RWPE2 (cell line): Measurements from ENCODE around the gene SGF29.

Experiments
- ATAC-seq: fragments of 200-7000 bp; cut with Tn5 transposase; 3 replicates; pipeline ENCODE4 v1.9.1; 2021; ENCODE audit warnings: low read depth
- DNase-seq: peaks from one replicate; pipeline ENCODE4 v3.0.0-alpha.2; 2020; ENCODE audit warnings: low spot score
- H3K27ac ChIP-seq: fragments of 450-650 bp; 2 replicates; pipeline ENCODE4 v1.5.1; 2017; ENCODE audit warnings: mild to moderate bottlenecking; ENCODE audit not compliant: poor library complexity, severe bottlenecking
- H3K27me3 ChIP-seq: fragments of 250-450 bp; sonication (Bioruptor Pico); 2 replicates; pipeline ENCODE4 v1.5.1; 2021; ENCODE audit warnings: mild to moderate bottlenecking, moderate library complexity; ENCODE audit not compliant: insufficient read depth, poor library complexity, severe bottlenecking
- H3K36me3 ChIP-seq: fragments of 250-450 bp; sonication (Bioruptor Pico); 2 replicates; pipeline ENCODE4 v1.5.1; 2020; ENCODE audit warnings: low read depth, mild to moderate bottlenecking, moderate library complexity
- H3K4me1 ChIP-seq: fragments of 250-450 bp; sonication (Bioruptor Pico); 2 replicates; pipeline ENCODE4 v1.5.1; 2021; ENCODE audit warnings: mild to moderate bottlenecking, moderate library complexity; ENCODE audit not compliant: insufficient read depth, poor library complexity, severe bottlenecking
- H3K4me3 ChIP-seq: fragments of 250-450 bp; sonication (Bioruptor Pico); 2 replicates; pipeline ENCODE4 v1.5.1; 2021; ENCODE audit warnings: mild to moderate bottlenecking, moderate library complexity; ENCODE audit not compliant: severe bottlenecking
- H3K9me3 ChIP-seq: fragments of 250-450 bp; sonication (Bioruptor Pico); 2 replicates; pipeline ENCODE4 v1.5.1; 2021; ENCODE audit warnings: mild to moderate bottlenecking, moderate library complexity; ENCODE audit not compliant: severe bottlenecking
- CTCF ChIP-seq: fragments of 450-650 bp; IDR thresholded peaks from one replicate; pipeline ENCODE4 v1.5.1; 2017; ENCODE audit warnings: mild to moderate bottlenecking, moderate library complexity; ENCODE audit not compliant: poor library complexity, severe bottlenecking

The SGF29 gene

GRCh38 chr16:28527985-28528384, 25.7 kb upstream of the SGF29 start:
- TF ChIP-seq CTCF = no peak
- no peaks in the 10 kb centered on the region for H3K9me3 ChIP-seq
- no peaks in the 10 kb centered on the region for H3K27me3 ChIP-seq
- H3K4me1 ChIP-seq = no peaks in the 10 kb centered on the region
- no peak for DNase-seq
- no peaks in the 10 kb centered on the region for H3K36me3 ChIP-seq
- H3K4me3 ChIP-seq = no peak overlapping the region
- ATAC-seq = no peak
- H3K27ac ChIP-seq = no peak overlapping the region

DNA sequence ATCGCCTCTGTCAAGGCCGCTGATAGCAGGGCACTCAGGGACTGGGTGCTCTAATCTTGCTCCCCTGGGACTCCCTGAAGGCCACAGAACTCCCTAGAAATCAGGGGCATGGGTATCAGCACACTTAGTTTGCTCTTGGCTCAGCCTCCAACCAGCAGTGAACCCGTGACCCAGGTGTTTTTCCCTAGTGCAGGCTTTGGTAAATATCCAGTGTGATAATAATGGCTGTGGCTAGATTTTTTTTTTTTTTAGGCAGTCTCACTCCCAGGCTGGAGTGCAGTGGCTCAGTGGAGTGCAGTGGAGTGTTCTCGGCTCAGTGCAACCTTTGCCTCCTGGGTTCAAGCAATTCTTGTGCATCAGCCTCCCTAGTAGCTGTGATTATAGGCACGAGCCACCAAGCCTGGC, 25.3 kb upstream of the SGF29 start:
- H3K4me1 ChIP-seq = peaks cover 2% of the 10 kb centered on the region
- DNase-seq (no peak), ATAC-seq (no peak)
- no peak overlapping the region for H3K4me3 ChIP-seq
- no peak for TF ChIP-seq CTCF
- no peak overlapping the region for H3K27ac ChIP-seq
- no peaks in the 10 kb centered on the region for H3K36me3 ChIP-seq
- H3K27me3 ChIP-seq = no peaks in the 10 kb centered on the region
- no peaks in the 10 kb centered on the region for H3K9me3 ChIP-seq

GRCh38 chr16:28529124-28529523, 24.6 kb upstream of the SGF29 start:
- TF ChIP-seq CTCF = no peak
- Histone ChIP-seq H3K27ac (no peak overlapping the region), H3K4me1 (peaks cover 5% of the 10 kb centered on the region), H3K4me3 (no peak overlapping the region), H3K36me3 (no peaks in the 10 kb centered on the region), H3K9me3 (no peaks in the 10 kb centered on the region), H3K27me3 (no peaks in the 10 kb centered on the region)
- no peak for ATAC-seq
- no peak for DNase-seq

DNA sequence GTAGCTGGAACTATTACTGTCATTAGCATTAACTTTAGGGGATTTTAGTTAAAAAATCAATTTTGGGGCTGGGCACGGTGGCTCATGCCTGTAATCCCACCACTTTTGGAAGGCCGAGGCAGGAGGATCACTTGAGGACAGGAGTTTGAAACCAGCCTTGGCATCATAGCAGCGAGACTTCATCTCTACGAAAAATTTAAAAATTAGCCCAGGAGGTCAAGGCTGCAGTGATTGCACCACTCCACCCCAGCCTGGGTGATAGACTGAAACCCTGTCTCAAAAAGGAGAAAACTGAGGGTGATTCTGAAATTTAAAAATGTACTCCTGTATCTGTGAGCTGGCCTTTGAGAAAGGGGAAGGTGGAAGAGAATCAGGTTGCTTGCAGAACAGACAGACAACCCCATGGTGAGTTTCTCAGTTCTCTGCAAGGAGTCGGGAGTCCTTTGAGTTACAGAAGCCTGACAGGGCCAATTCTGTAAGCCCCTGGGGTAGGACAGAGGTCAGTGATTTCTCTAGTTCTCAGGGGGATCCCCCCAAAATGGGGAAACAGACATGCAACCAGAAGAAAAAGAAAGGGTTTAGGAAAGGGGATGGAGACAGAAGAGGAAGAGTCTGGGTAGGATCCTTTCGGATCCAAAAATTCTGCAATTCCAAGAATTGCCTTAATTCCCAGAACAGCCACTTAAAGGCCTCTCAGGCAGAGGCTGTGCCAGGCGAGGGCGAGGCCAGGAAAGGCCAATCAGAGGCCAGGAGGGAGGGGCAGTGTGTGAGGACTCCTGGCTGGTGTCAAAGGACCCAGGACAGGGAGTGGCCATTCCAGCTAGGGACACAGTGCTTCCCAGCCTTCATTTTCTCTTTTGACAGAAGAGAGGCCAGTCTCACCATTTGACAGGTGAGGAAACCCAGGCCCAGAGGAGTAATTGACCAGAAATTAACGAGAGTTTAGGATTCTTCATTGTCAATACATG, 21.7 kb upstream of the SGF29 start:
- Histone ChIP-seq H3K36me3 (no peaks in the 10 kb centered on the region), H3K4me3 (no peak overlapping the region), H3K9me3 (no peaks in the 10 kb centered on the region), H3K4me1 (peaks cover 7% of the 10 kb centered on the region), H3K27me3 (no peaks in the 10 kb centered on the region), H3K27ac (no peak overlapping the region)
- ATAC-seq = peak; percentile 55; the same call in 2 of the 3 replicates
- no peak for TF ChIP-seq CTCF
- DNase-seq = no peak
